ENCODE measurements around the gene ADCY10.
"Not testable (repeated sequence)": the region's sequence is repeated elsewhere in the genome, so short reads cannot be mapped to it uniquely, and the experiment has no call there.

Gene ADCY10

GRCh38 chr1:167898578-167899222 lies 15.2 kb downstream of the ADCY10 start:
- in situ Hi-C loops (cut with MboI; ENCODE audit: low sequenced_read_pairs, unreplicated experiment), result no loop called here
- TF ChIP-seq CTCF (IDR thresholded peaks at IDR 0.05; ENCODE audit: borderline replicate concordance, control extremely low read depth, extremely low read depth, insufficient read depth, missing control alignments), result no peak
- no peak for DNase-seq (ENCODE audit: low spot score)

- no peak for TF ChIP-seq CTCF (IDR thresholded peaks at IDR 0.05; ENCODE audit: borderline replicate concordance, control extremely low read depth, extremely low read depth, insufficient read depth, missing control alignments)
- in situ Hi-C loops (cut with MboI; ENCODE audit: low sequenced_read_pairs, unreplicated experiment), result no loop called here
- no peak for DNase-seq (ENCODE audit: low spot score)
Observed at GRCh38 chr1:167893798-167894197, 20.1 kb downstream of the ADCY10 start.

GRCh38 chr1:167890400-167890799 lies 23.5 kb downstream of the ADCY10 start:
- in situ Hi-C loops (cut with MboI; ENCODE audit: low sequenced_read_pairs, unreplicated experiment), result no loop called here
- TF ChIP-seq CTCF (IDR thresholded peaks at IDR 0.05; ENCODE audit: borderline replicate concordance, control extremely low read depth, extremely low read depth, insufficient read depth, missing control alignments), result no peak

GRCh38 chr1:167887187-167887586 lies 26.7 kb downstream of the ADCY10 start:
- DNase-seq (ENCODE audit: low spot score); in situ Hi-C loops (cut with MboI; ENCODE audit: low sequenced_read_pairs, unreplicated experiment): not testable (repeated sequence)

More at GRCh38 chr1:167890400-167890799, 23.5 kb downstream of the ADCY10 start:
- no peak for DNase-seq (ENCODE audit: low spot score)

GRCh38 chr1:167882376-167882775 lies 31.6 kb downstream of the ADCY10 start:
- in situ Hi-C loops (cut with MboI; ENCODE audit: low sequenced_read_pairs, unreplicated experiment), result no loop called here
- TF ChIP-seq CTCF (IDR thresholded peaks at IDR 0.05; ENCODE audit: borderline replicate concordance, control extremely low read depth, extremely low read depth, insufficient read depth, missing control alignments), result no peak
- no peak for DNase-seq (ENCODE audit: low spot score)

- DNase-seq (ENCODE audit: low spot score), result no peak
- TF ChIP-seq CTCF (IDR thresholded peaks at IDR 0.05; ENCODE audit: borderline replicate concordance, control extremely low read depth, extremely low read depth, insufficient read depth, missing control alignments), result no peak
- in situ Hi-C loops (cut with MboI; ENCODE audit: low sequenced_read_pairs, unreplicated experiment), result no loop called here
Observed at GRCh38 chr1:167881786-167882185, 32.1 kb downstream of the ADCY10 start.

- TF ChIP-seq CTCF (IDR thresholded peaks at IDR 0.05; ENCODE audit: borderline replicate concordance, control extremely low read depth, extremely low read depth, insufficient read depth, missing control alignments), result no peak
- no peak for DNase-seq (ENCODE audit: low spot score)
- in situ Hi-C loops (cut with MboI; ENCODE audit: low sequenced_read_pairs, unreplicated experiment), result no loop called here
Observed at GRCh38 chr1:167881069-167881468, 32.9 kb downstream of the ADCY10 start.

All from GM13976 (cell line).